Left lung (tissue), 10 donors: ENCODE results near the gene CBY3. TPM values are rescaled to one million over a fixed set of nuclear protein-coding genes. Genes with fewer than 3 reads are reported as not detected.
"Not testable (repeated sequence)": the region's sequence is repeated elsewhere in the genome, so short reads cannot be mapped to it uniquely, and the experiment has no call there.

Experiments
- ATAC-seq: fragments of 200-7000 bp; cut with Tn5 transposase; one replicate; pipeline ENCODE4 v1.9.1; 2020; ENCODE audit warnings: moderate library complexity
- DNase-seq, 4 donors: peaks; one replicate each; pipeline ENCODE4 v3.0.0-alpha.2; 2013 to 2020
- H3K27ac ChIP-seq, 2 donors: fragments of 200-600 bp; sonication (generic) in 1 of 2; one replicate each; pipeline versions ENCODE4 v1.5.0 to v1.8.0; 2020 to 2021
- H3K27me3 ChIP-seq, 2 donors: fragments of 200-600 bp; sonication (generic) in 1 of 2; one replicate each; pipeline versions ENCODE4 v1.5.0 to v1.8.0; 2020 to 2021
- H3K36me3 ChIP-seq, 2 donors: fragments of 200-600 bp; sonication (generic) in 1 of 2; one replicate each; pipeline versions ENCODE4 v1.5.0 to v1.8.0; 2020 to 2021
- H3K4me1 ChIP-seq, 2 donors: fragments of 200-600 bp; one replicate each; pipeline ENCODE4 v1.8.0; 2021
- H3K4me3 ChIP-seq, 2 donors: fragments of 200-600 bp; sonication (generic) in 1 of 2; one replicate each; pipeline versions ENCODE4 v1.5.0 to v1.8.0; 2020 to 2021; ENCODE audit warnings: mild to moderate bottlenecking in 1 of 2
- H3K9me3 ChIP-seq, 2 donors: fragments of 200-600 bp; sonication (generic) in 1 of 2; one replicate each; pipeline versions ENCODE4 v1.5.0 to v1.8.0; 2020 to 2021
- intact Hi-C, 2 donors: fragments of 100-400 bp; cut with DNase I; formaldehyde crosslinking; loops; one replicate each; pipeline versions ENCODE4 v1.11.2 to v1.14.2; 2022
- polyA plus RNA-seq, 6 donors: library from polyadenylated mRNA; unstranded; fragments of 120-200 nt; gene quantifications; one replicate each; pipeline ENCODE4 v1.2.1, GENCODE V29; 2013; ENCODE audit not compliant: insufficient read length in 6 of 6
- total RNA-seq, 2 donors: library from RNA; stranded (reverse); fragmentation: NEBNext Ultra II Directional; extraction: Animal tissue kit (Norgen Biotek cat#: 25700); gene quantifications; one replicate each; pipeline ENCODE4 v1.2.1, GENCODE V29; 2021
- TF ChIP-seq, protein P1 (sequence below), 2 donors: fragments of 200-600 bp; sonication (generic) in 1 of 2; IDR thresholded peaks; one replicate each; pipeline versions ENCODE4 v1.5.0 to v1.8.0; 2021; ENCODE audit warnings: antibody characterized with exemption in 2 of 2
- donor health status: DM: no; HTN: yes; CAD: no.
- donor health status: DM: no; HTN: no; CAD: no.

CBY3 gene
- total and polyA plus RNA-seq, 8 donors, result 0.23 to 0.82 (median 0.63) TPM; not detected in 2

DNA sequence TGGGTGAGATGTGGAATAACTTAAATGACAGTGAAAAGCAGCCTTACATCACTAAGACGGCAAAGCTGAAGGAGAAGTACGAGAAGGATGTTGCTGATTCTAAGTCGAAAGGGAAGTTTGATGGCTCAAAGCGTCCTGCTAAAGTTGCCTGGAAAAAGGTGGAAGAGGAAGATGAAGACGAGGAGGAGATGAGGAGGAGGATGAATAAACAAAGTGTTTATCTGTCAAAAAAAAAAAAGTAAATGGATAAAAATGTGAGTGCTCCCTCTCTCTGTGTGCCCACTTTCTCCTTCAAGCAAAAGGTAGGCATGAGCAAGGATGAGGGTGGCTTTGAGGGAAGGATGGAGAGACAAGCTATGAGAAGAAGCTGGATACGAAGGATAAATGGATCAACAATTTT, 13.7 kb upstream of the CBY3 start:
- Histone ChIP-seq H3K27ac (no peak overlapping the region), H3K4me1 (peaks cover 3 to 19% of the 10 kb centered on the region in 2 donors), H3K36me3 (no peaks in the 10 kb centered on the region), H3K9me3 (no peaks in the 10 kb centered on the region), H3K4me3 (no peak overlapping the region), H3K27me3 (no peaks in the 10 kb centered on the region)
- TF ChIP-seq, protein P1, sequence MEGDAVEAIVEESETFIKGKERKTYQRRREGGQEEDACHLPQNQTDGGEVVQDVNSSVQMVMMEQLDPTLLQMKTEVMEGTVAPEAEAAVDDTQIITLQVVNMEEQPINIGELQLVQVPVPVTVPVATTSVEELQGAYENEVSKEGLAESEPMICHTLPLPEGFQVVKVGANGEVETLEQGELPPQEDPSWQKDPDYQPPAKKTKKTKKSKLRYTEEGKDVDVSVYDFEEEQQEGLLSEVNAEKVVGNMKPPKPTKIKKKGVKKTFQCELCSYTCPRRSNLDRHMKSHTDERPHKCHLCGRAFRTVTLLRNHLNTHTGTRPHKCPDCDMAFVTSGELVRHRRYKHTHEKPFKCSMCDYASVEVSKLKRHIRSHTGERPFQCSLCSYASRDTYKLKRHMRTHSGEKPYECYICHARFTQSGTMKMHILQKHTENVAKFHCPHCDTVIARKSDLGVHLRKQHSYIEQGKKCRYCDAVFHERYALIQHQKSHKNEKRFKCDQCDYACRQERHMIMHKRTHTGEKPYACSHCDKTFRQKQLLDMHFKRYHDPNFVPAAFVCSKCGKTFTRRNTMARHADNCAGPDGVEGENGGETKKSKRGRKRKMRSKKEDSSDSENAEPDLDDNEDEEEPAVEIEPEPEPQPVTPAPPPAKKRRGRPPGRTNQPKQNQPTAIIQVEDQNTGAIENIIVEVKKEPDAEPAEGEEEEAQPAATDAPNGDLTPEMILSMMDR (IDR thresholded peaks at IDR 0.05), result no peak
- no peak for ATAC-seq
- intact Hi-C loops, result no loop called here
- no peak for DNase-seq

DNA sequence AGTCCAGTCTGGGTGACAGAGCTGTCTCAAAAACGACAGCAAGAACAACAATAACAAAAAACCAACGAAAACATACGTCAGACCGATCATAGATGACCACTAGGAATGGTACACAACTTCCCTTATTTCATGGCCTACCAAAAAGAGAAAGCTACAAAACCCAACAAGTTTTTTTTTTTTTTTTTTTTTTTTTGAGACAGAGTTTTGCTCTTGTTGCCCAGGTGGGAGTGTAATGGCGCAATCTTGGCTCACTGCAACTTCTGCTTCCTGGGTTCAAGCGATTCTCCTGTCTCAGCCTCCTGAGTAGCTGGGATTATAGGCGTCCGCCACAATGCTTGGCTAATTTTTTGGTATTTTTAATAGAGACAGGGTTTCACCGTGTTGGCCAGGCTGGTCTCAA, 8.4 kb upstream of the CBY3 start:
- H3K36me3 ChIP-seq, DNase-seq, H3K4me1 ChIP-seq, H3K27me3 ChIP-seq, intact Hi-C loops, ATAC-seq, H3K9me3 ChIP-seq, H3K4me3 ChIP-seq, H3K27ac ChIP-seq: not testable (repeated sequence)

DNA sequence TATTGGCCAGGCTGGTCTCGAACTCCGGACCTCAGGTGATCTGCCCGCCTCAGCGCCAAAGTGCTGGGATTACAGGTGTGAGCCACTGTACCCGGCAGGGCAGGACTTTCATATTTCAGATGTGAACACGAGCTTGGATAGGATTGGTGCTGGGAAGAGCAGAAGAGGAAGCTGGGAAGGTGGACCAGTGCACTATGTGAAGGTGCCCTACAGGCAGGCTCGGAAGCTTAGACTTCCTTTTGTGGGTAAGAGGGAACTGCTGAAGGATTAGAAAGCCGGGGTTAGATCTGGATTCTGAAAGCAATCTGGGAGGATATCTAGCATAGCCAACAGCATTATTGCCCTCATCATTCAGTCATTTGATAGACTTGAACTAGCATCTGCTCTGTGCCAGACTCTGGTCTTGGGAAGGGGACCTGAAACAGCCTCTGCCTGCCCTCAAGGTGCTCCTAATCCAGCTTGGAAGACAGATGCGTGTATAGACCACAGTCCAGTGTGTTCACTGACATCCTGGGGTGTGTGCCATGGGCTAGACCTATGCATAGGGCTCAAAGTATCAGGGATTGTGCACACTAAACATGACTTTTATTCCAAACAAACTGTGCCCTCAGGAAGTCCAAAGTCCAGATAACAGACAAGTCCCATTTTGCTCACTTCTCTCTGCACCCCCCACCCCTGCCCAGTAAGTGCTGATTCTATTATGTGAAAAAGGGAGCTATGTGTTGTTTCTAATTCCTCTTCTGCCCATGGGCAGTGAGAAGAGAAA, 637 bp downstream of the CBY3 start:
- Histone ChIP-seq H3K4me1 (peaks cover 16 to 30% of the 10 kb centered on the region in 2 donors), H3K27me3 (no peaks in the 10 kb centered on the region), H3K4me3 (no peak overlapping the region), H3K36me3 (no peaks in the 10 kb centered on the region), H3K27ac (no peak overlapping the region), H3K9me3 (no peaks in the 10 kb centered on the region)
- intact Hi-C loops, result no loop called here
- no peak for ATAC-seq
- TF ChIP-seq, protein P1 (IDR thresholded peaks at IDR 0.05), result no peak
- DNase-seq, result no peak

GRCh38 chr5:179679014-179679674, 1.7 kb downstream of the CBY3 start:
- Histone ChIP-seq H3K4me3 (peak overlapping the region; percentile 79 to 90), H3K27me3 (no peaks in the 10 kb centered on the region), H3K27ac (peak overlapping the region; percentile 90 to 92), H3K4me1 (peaks cover 16 to 30% of the 10 kb centered on the region in 2 donors), H3K36me3 (no peaks in the 10 kb centered on the region), H3K9me3 (no peaks in the 10 kb centered on the region)
- DNase-seq, result peak; percentile 44 to 91 (median 80)
- peak; percentile 79 for ATAC-seq
- TF ChIP-seq, protein P1 (IDR thresholded peaks at IDR 0.05), result peak; percentile 19 to 23
- intact Hi-C loops, result no loop called here

DNA sequence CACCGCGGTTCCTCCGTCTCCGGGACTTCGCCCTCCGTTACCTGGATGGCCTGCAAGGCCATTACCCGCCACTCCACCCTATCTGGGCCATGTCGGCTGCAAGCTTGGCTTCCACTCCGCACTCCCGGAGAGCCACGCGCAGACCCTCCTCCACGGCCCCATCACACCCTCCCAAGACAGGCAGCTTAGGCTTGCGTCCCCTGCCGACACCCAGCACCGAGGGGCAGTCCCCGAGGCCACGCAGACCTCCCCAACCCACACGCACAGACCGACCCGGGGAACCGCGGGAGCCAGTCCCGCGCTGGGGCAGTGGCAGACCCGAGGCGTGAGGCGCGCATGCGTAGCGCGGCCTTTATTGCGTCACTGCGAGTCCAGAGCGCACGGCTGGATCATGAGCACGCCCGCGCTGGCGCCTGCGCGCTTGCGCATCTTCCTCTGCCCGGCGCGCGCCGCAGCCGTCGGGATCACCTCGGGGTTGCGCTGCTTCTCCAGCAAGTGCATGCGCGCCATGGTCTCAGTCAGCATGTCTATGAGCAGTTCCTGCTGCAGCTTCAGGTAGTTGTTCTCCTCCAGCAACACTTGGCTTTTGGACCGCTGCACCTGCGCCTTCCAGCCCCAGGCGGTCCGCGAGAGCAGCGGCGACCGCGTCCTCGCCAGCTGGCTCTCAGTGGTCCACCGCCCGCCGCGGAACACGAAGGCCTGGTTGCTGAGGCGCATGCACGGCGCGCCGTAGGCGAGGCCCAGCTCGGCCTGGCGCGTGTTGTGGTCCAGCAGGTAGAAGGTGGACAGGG, 2.4 kb downstream of the CBY3 start:
- Histone ChIP-seq H3K27ac (peak overlapping the region; percentile 90 to 92), H3K27me3 (no peaks in the 10 kb centered on the region), H3K36me3 (no peaks in the 10 kb centered on the region), H3K9me3 (no peaks in the 10 kb centered on the region), H3K4me3 (peak overlapping the region; percentile 79 to 90), H3K4me1 (peaks cover 16 to 30% of the 10 kb centered on the region in 2 donors)
- peak; percentile 95 to 99 (median 98) for DNase-seq
- intact Hi-C loops, result no loop called here
- TF ChIP-seq, protein P1 (IDR thresholded peaks at IDR 0.05), result no peak
- peak; percentile 93 for ATAC-seq
